ENCODE results near the gene ATP5MC2. TPM values are rescaled to one million over a fixed set of nuclear protein-coding genes. Genes with fewer than 3 reads are reported as not detected.

The ATP5MC2 gene
- total and polyA plus RNA-seq, 10 of the 15 experiments (the other 5 are each of a cell fraction or from before 2014, with no cell fraction given), result 379 to 1,090 (median 525) TPM

GRCh38 chr12:53686436-53686835 lies 10.6 kb upstream of the ATP5MC2 start:
- in situ Hi-C loops (cut with MboI), result no loop called here
- intact Hi-C loops (cut with micrococcal nuclease; ENCODE audit: unreplicated experiment), result no loop called here
- H3K79me2 ChIP-seq (ENCODE audit: control insufficient read depth, insufficient read depth, low read length), result no peaks in the 10 kb centered on the region
- H3K9ac ChIP-seq (ENCODE audit: control insufficient read depth, insufficient read depth, low read length), result no peak overlapping the region
- ChIA-PET POLR2A (interaction anchor here (1.6 kb wide), 1 partner anchor 16 kb away, joined by 3 read pairs; no protein-coding TSS in a partner anchor), RAD21 (ENCODE audit: unreplicated experiment) (interaction anchor here (1.0 to 1.5 kb wide), 4 partner anchors 9 to 143 kb away, joined by 3 to 5 read pairs (median 3); no protein-coding TSS in a partner anchor), SMC1A (ENCODE audit: uncharacterized antibody, unreplicated experiment) (interaction anchor here (0.7 to 1.3 kb wide), 5 partner anchors 22 to 430 kb away, joined by 3 to 4 read pairs (median 4); no protein-coding TSS in a partner anchor), CTCF (interaction anchor here (0.5 to 2.3 kb wide), 6 partner anchors 10 to 143 kb away, joined by 3 to 12 read pairs (median 5); partner anchors contain the start of gene ATP5MC2)
- no peak for DNase-seq (ENCODE audit: low read depth, low spot score)
- no peak overlapping the region for H3K4me3 ChIP-seq
- no TSS peak for BruUV-seq (replicated peaks)
- H3K4me2 ChIP-seq (ENCODE audit: control insufficient read depth, insufficient read depth), result no peak overlapping the region
- H3K9me3 ChIP-seq (replicated peaks; ENCODE audit: control insufficient read depth, insufficient read depth, low read length), result no peaks in the 10 kb centered on the region
- no peaks in the 10 kb centered on the region for H3K4me1 ChIP-seq (ENCODE audit: control insufficient read depth, insufficient read depth, low read length)
- ATAC-seq, result no peak
- no peaks in the 10 kb centered on the region for H4K20me1 ChIP-seq (ENCODE audit: control insufficient read depth, insufficient read depth)
- WGBS (ENCODE audit: insufficient coverage, insufficient replicate concordance, low lambda C conversion rate, missing lambda C conversion rate), result 57% methylated on average over 3 of the region's 3 CpGs
- TF ChIP-seq, protein P1, sequence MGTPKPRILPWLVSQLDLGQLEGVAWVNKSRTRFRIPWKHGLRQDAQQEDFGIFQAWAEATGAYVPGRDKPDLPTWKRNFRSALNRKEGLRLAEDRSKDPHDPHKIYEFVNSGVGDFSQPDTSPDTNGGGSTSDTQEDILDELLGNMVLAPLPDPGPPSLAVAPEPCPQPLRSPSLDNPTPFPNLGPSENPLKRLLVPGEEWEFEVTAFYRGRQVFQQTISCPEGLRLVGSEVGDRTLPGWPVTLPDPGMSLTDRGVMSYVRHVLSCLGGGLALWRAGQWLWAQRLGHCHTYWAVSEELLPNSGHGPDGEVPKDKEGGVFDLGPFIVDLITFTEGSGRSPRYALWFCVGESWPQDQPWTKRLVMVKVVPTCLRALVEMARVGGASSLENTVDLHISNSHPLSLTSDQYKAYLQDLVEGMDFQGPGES (IDR thresholded peaks at IDR 0.05), result no peak
- TF ChIP-seq, protein P2, sequence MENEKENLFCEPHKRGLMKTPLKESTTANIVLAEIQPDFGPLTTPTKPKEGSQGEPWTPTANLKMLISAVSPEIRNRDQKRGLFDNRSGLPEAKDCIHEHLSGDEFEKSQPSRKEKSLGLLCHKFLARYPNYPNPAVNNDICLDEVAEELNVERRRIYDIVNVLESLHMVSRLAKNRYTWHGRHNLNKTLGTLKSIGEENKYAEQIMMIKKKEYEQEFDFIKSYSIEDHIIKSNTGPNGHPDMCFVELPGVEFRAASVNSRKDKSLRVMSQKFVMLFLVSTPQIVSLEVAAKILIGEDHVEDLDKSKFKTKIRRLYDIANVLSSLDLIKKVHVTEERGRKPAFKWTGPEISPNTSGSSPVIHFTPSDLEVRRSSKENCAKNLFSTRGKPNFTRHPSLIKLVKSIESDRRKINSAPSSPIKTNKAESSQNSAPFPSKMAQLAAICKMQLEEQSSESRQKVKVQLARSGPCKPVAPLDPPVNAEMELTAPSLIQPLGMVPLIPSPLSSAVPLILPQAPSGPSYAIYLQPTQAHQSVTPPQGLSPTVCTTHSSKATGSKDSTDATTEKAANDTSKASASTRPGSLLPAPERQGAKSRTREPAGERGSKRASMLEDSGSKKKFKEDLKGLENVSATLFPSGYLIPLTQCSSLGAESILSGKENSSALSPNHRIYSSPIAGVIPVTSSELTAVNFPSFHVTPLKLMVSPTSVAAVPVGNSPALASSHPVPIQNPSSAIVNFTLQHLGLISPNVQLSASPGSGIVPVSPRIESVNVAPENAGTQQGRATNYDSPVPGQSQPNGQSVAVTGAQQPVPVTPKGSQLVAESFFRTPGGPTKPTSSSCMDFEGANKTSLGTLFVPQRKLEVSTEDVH (IDR thresholded peaks at IDR 0.05; ENCODE audit: low read depth, partially characterized antibody), result no peak
- TF ChIP-seq ESRRA (IDR thresholded peaks at IDR 0.05; ENCODE audit: low read length), result no peak
- TF ChIP-seq LARP7 (IDR thresholded peaks at IDR 0.05), result no peak
- no peak for TF ChIP-seq BCLAF1 (IDR thresholded peaks at IDR 0.05)
- FAIRE-seq, result no peak
- H3K27ac ChIP-seq (ENCODE audit: control insufficient read depth, insufficient read depth), result no peak overlapping the region
- H3K27me3 ChIP-seq (replicated peaks in 1 of 2; ENCODE audit: control insufficient read depth in 2 of 2, insufficient read depth in 2 of 2, low read length in 1 of 2), result no peaks in the 10 kb centered on the region
- no peaks in the 10 kb centered on the region for H3K36me3 ChIP-seq (ENCODE audit: control insufficient read depth in 2 of 2, insufficient read depth in 2 of 2, low read length in 1 of 2)
- H2AFZ ChIP-seq (ENCODE audit: control insufficient read depth, low read depth, low read length), result no peak overlapping the region
